ENCODE data around the gene OR5H15. TPM values are rescaled to one million over a fixed set of nuclear protein-coding genes. Genes with fewer than 3 reads are reported as not detected.
"Not testable (repeated sequence)": the region's sequence is repeated elsewhere in the genome, so short reads cannot be mapped to it uniquely, and the experiment has no call there.

OR5H15 gene
- total RNA-seq, 2 donors from 2014 or later, result not detected

GRCh38 chr3:98190911-98191310 is 24.4 kb downstream of the OR5H15 start:
- ATAC-seq (replicated peaks); H3K36me3 Mint-ChIP-seq (ENCODE audit: low read depth); H3K4me1 Mint-ChIP-seq; H3K27me3 Mint-ChIP-seq; H3K9me3 Mint-ChIP-seq; H3K4me3 Mint-ChIP-seq; H3K27ac Mint-ChIP-seq: not testable (repeated sequence)

- not testable (repeated sequence) for H3K27me3 Mint-ChIP-seq; H3K27ac Mint-ChIP-seq; H3K9me3 Mint-ChIP-seq; H3K36me3 Mint-ChIP-seq (ENCODE audit: low read depth); ATAC-seq (replicated peaks); H3K4me1 Mint-ChIP-seq; H3K4me3 Mint-ChIP-seq
Observed at GRCh38 chr3:98196293-98196692, 29.8 kb downstream of the OR5H15 start.

GRCh38 chr3:98199020-98199419 is 32.5 kb downstream of the OR5H15 start:
- ATAC-seq (replicated peaks), result no peak
- H3K4me3 Mint-ChIP-seq, result no peak overlapping the region
- no peaks in the 10 kb centered on the region for H3K4me1 Mint-ChIP-seq
- H3K27me3 Mint-ChIP-seq, result peaks cover 3% of the 10 kb centered on the region
- H3K9me3 Mint-ChIP-seq, result no peaks in the 10 kb centered on the region
- no peak overlapping the region for H3K27ac Mint-ChIP-seq
- H3K36me3 Mint-ChIP-seq (ENCODE audit: low read depth), result no peaks in the 10 kb centered on the region

GRCh38 chr3:98209244-98209643 is 42.7 kb downstream of the OR5H15 start:
- Mint-ChIP-seq H3K36me3 (ENCODE audit: low read depth) (no peaks in the 10 kb centered on the region), H3K4me3 (no peak overlapping the region), H3K27me3 (peaks cover 6% of the 10 kb centered on the region), H3K4me1 (no peaks in the 10 kb centered on the region), H3K9me3 (no peaks in the 10 kb centered on the region), H3K27ac (no peak overlapping the region)
- ATAC-seq (replicated peaks), result no peak

GRCh38 chr3:98213276-98213675 is 46.8 kb downstream of the OR5H15 start:
- Mint-ChIP-seq H3K9me3 (no peaks in the 10 kb centered on the region), H3K4me1 (no peaks in the 10 kb centered on the region), H3K27me3 (peaks cover 8% of the 10 kb centered on the region), H3K27ac (no peak overlapping the region), H3K36me3 (ENCODE audit: low read depth) (no peaks in the 10 kb centered on the region), H3K4me3 (no peak overlapping the region)
- ATAC-seq (replicated peaks), result no peak

- no peaks in the 10 kb centered on the region for H3K4me1 Mint-ChIP-seq
- H3K27ac Mint-ChIP-seq, result no peak overlapping the region
- no peaks in the 10 kb centered on the region for H3K9me3 Mint-ChIP-seq
- no peak overlapping the region for H3K4me3 Mint-ChIP-seq
- H3K36me3 Mint-ChIP-seq (ENCODE audit: low read depth), result no peaks in the 10 kb centered on the region
- ATAC-seq (replicated peaks), result no peak
- peaks cover 8% of the 10 kb centered on the region for H3K27me3 Mint-ChIP-seq
Observed at GRCh38 chr3:98215051-98215450, 48.6 kb downstream of the OR5H15 start.

Other genes with a start within 250 kb of the OR5H15 start
- gene RIOX2, start 194.3 kb upstream of the OR5H15 start, total RNA-seq, result 10 to 100 TPM; 28.0 to 61.5 TPM
- gene GABRR3, start 131.4 kb upstream of the OR5H15 start, total RNA-seq, result not detected
- not detected for gene OR5AC2, start 79.5 kb upstream of the OR5H15 start, total RNA-seq
- gene OR5H1, start 36.0 kb upstream of the OR5H15 start, total RNA-seq, result not detected
- not detected for gene OR5H14, start 19.2 kb upstream of the OR5H15 start, total RNA-seq
- gene OR5H6, start 97.5 kb downstream of the OR5H15 start, total RNA-seq, result not detected
- not detected for gene OR5H2, start 115.8 kb downstream of the OR5H15 start, total RNA-seq
- gene OR5K4, start 187.2 kb downstream of the OR5H15 start, total RNA-seq, result not detected
- gene OR5K3, start 224.0 kb downstream of the OR5H15 start, total RNA-seq, result not detected